GM12878 (cell line): ENCODE data around the gene CGN. TPM values are rescaled to one million over a fixed set of nuclear protein-coding genes. Genes with fewer than 3 reads are reported as not detected.

ENCODE experiments used
- ATAC-seq: fragments of 200-7000 bp; cut with Tn5 transposase; 3 replicates; pipeline ENCODE4 v1.9.1; 2020; ENCODE audit warnings: mild to moderate bottlenecking, moderate library complexity
- BruUV-seq: library from RNA; stranded (reverse); fragments of 400-500 nt; replicated peaks from 2 replicates; lab custom pipeline; 2021; lab: Mats Ljungman, UMichigan
- CTCF ChIA-PET: fragments of 300-600 bp; sonication (Branson Sonifier 250); formaldehyde crosslinking; extraction: SDS; loops from one replicate; lab custom pipeline; 2021; ENCODE audit warnings: inconsistent platforms; lab: Yijun Ruan, JAX
- POLR2A ChIA-PET: fragments of 350-600 bp; formaldehyde crosslinking; extraction: SDS; loops from one replicate; lab custom pipeline; 2021; ENCODE audit warnings: inconsistent platforms; lab: Charles Lee
- RAD21 ChIA-PET: fragments of 300-600 bp; sonication (Branson Sonifier 250); formaldehyde crosslinking; loops from one replicate; lab custom pipeline; 2023; ENCODE audit warnings: antibody characterized with exemption; ENCODE audit not compliant: unreplicated experiment; lab: Charles Lee
- SMC1A ChIA-PET: fragments of 300-600 bp; sonication (Branson Sonifier 250); formaldehyde crosslinking; loops from one replicate; lab custom pipeline; 2023; ENCODE audit not compliant: unreplicated experiment, uncharacterized antibody; lab: Charles Lee
- DNase-seq: peaks from one replicate; pipeline ENCODE4 v3.0.0-alpha.2; 2011; ENCODE audit warnings: low read depth, low spot score
- FAIRE-seq: peaks from 3 replicates; lab custom pipeline; 2011; peaks lifted over from hg19 to GRCh38; lab: Jason Lieb, UNC
- H2AFZ ChIP-seq: 2 replicates; pipeline ENCODE4 v1.6.0; 2011; ENCODE audit warnings: low read depth, low read length, control low read depth; ENCODE audit not compliant: control insufficient read depth
- H3K27ac ChIP-seq: 2 replicates; pipeline ENCODE4 v1.5.1; 2011; ENCODE audit warnings: control low read depth; ENCODE audit not compliant: control insufficient read depth, insufficient read depth
- H3K27me3 ChIP-seq, 2 experiments: replicated peaks in 1 of 2; 2 replicates each; pipeline versions ENCODE4 v1.6.0 to v1.6.1; 2011; ENCODE audit warnings: low read length in 1 of 2; ENCODE audit not compliant: control insufficient read depth in 2 of 2, insufficient read depth in 2 of 2
- H3K36me3 ChIP-seq, 2 experiments: 2 replicates each; pipeline ENCODE4 v1.5.1; 2011; ENCODE audit warnings: low read length in 1 of 2; ENCODE audit not compliant: control insufficient read depth in 2 of 2, insufficient read depth in 2 of 2
- H3K4me1 ChIP-seq: 2 replicates; pipeline ENCODE4 v1.6.1; 2011; ENCODE audit warnings: mild to moderate bottlenecking, low read length, moderate library complexity, mixed read lengths; ENCODE audit not compliant: control insufficient read depth, insufficient read depth
- H3K4me2 ChIP-seq: 2 replicates; pipeline ENCODE4 v1.6.0; 2011; ENCODE audit warnings: control low read depth; ENCODE audit not compliant: control insufficient read depth, insufficient read depth
- H3K4me3 ChIP-seq: fragments of 200-600 bp; sonication (generic); 2 replicates; pipeline ENCODE4 v1.5.1; 2016
- H3K79me2 ChIP-seq: 2 replicates; pipeline ENCODE4 v1.6.0; 2011; ENCODE audit warnings: low read length; ENCODE audit not compliant: control insufficient read depth, insufficient read depth
- H3K9ac ChIP-seq: 2 replicates; pipeline ENCODE4 v1.8.0; 2011; ENCODE audit warnings: low read length, control low read depth, mixed read lengths; ENCODE audit not compliant: control insufficient read depth, insufficient read depth
- H3K9me3 ChIP-seq: replicated peaks from 3 replicates; pipeline ENCODE4 v1.5.1; 2011; ENCODE audit warnings: mild to moderate bottlenecking, low read length; ENCODE audit not compliant: control insufficient read depth, insufficient read depth
- H4K20me1 ChIP-seq: 2 replicates; pipeline ENCODE4 v1.6.0; 2011; ENCODE audit not compliant: control insufficient read depth, insufficient read depth
- E2F4 ChIP-seq: IDR thresholded peaks from 2 replicates; pipeline ENCODE4 v1.6.1; 2012; ENCODE audit warnings: low read depth, low read length, improper control_type of control experiment
- SPI1 ChIP-seq: IDR thresholded peaks from 2 replicates; pipeline ENCODE4 v1.6.1; 2011; ENCODE audit warnings: low read depth, mild to moderate bottlenecking, low read length, moderate library complexity, borderline replicate concordance; ENCODE audit not compliant: insufficient read depth
- TCF7 ChIP-seq: IDR thresholded peaks from 2 replicates; pipeline ENCODE4 v1.6.1; 2014; ENCODE audit warnings: antibody characterized with exemption, borderline replicate concordance
- ZBTB4 ChIP-seq: fragments of 450-650 bp; formaldehyde crosslinking; IDR thresholded peaks from 2 replicates; pipeline ENCODE4 v1.4.0; 2022; ENCODE audit warnings: mild to moderate bottlenecking, moderate library complexity
- ZZZ3 ChIP-seq: IDR thresholded peaks from 2 replicates; pipeline ENCODE4 v1.6.1; 2011; ENCODE audit warnings: low read depth; ENCODE audit not compliant: control insufficient read depth, insufficient read length
- WGBS: methylation state at CpG from one replicate; pipeline ENCODE4 v1.1.6; 2016; ENCODE audit warnings: low lambda C conversion rate; ENCODE audit not compliant: insufficient replicate concordance, insufficient coverage; ENCODE audit errors: missing lambda C conversion rate; 5-methylcytosine and 5-hydroxymethylcytosine counted together
- in situ Hi-C: fragments of 300-500 bp; cut with MboI; formaldehyde crosslinking; loops from 9 replicates; pipeline ENCODE4 v1.14.3; 2018; ENCODE audit warnings: mixed read lengths
- intact Hi-C: fragments of 100-400 bp; cut with micrococcal nuclease; formaldehyde crosslinking; loops from one replicate; pipeline ENCODE4 v1.14.2; 2022; ENCODE audit not compliant: unreplicated experiment
- polyA plus RNA-seq, 11 experiments: library from polyadenylated mRNA; depleted of rRNA in 4 of 11; unstranded in 6 of 11; stranded (reverse) in 5 of 11; fragments of >200 nt; fragmentation: Nextera tagmentation in 4 of 11; fragmentation: Illumina TruSeq in 1 of 11; extraction: Ambion mirVana in 4 of 11; extraction: Trizol in 1 of 11; gene quantifications; 1 replicate in 1 of 11; 2 replicates in 10 of 11; pipeline versions ENCODE4 v1.2.1 to v1.2.3, GENCODE V29; 2011 to 2016; ENCODE audit warnings: inconsistent platforms in 2 of 11, missing spikeins in 2 of 11, low read depth in 1 of 11
- total RNA-seq, 4 experiments: library from RNA; depleted of rRNA in 3 of 4; stranded (reverse); fragments of >200 nt in 3 of 4; fragmentation: Illumina TruSeq in 1 of 4; extraction: Trizol in 1 of 4; gene quantifications; 2 replicates each; pipeline versions ENCODE4 v1.2.1 to v1.2.3, GENCODE V29; 2013 to 2021

The CGN gene
- total and polyA plus RNA-seq, 10 of the 15 experiments (the other 5 are each of a cell fraction or from before 2014, with no cell fraction given) = 0.11 to 6.5 (median 3.4) TPM

- TF ChIP-seq E2F4 = no peak
Observed at GRCh38 chr1:151479462-151479861, 31.7 kb upstream of the CGN start (continued).

- 100% methylated on average over 1 of the region's 1 CpG for WGBS
- in situ Hi-C loops = no loop called here
- no TSS peak for BruUV-seq
- no peaks in the 10 kb centered on the region for H4K20me1 ChIP-seq
- no peak overlapping the region for H2AFZ ChIP-seq
- H3K9me3 ChIP-seq = peaks cover 2% of the 10 kb centered on the region; the same call in 2 of the 3 replicates
- no peak overlapping the region for H3K4me2 ChIP-seq
- no peaks in the 10 kb centered on the region; the same call in 1 of the 2 replicates for H3K4me1 ChIP-seq
- RAD21 ChIA-PET = no interaction called here
- DNase-seq = no peak
- no peaks in the 10 kb centered on the region for H3K79me2 ChIP-seq
- intact Hi-C loops = no loop called here
- no peak overlapping the region for H3K4me3 ChIP-seq
- no peak overlapping the region for H3K9ac ChIP-seq
- no peaks in the 10 kb centered on the region for H3K27me3 ChIP-seq
- no peak overlapping the region for H3K27ac ChIP-seq
- FAIRE-seq = no peak
- SMC1A ChIA-PET = no interaction called here
- ATAC-seq = no peak
- no peak for TF ChIP-seq ZZZ3
- no peak for TF ChIP-seq TCF7
- no peak for TF ChIP-seq SPI1
- no peak for TF ChIP-seq ZBTB4 (CRISPR knock-in tag)
- no peaks in the 10 kb centered on the region for H3K36me3 ChIP-seq
- POLR2A ChIA-PET = no interaction called here
- CTCF ChIA-PET = no interaction called here
Observed at GRCh38 chr1:151482017-151482416, 29.2 kb upstream of the CGN start.
